Esophagus mucosa (tissue), 1 donor: ENCODE data around the gene TMPRSS9. TPM values are rescaled to one million over a fixed set of nuclear protein-coding genes. Genes with fewer than 3 reads are reported as not detected.
"Not testable (repeated sequence)": the region's sequence is repeated elsewhere in the genome, so short reads cannot be mapped to it uniquely, and the experiment has no call there.

ENCODE experiments used
- ATAC-seq: fragments of 200-7000 bp; cut with Tn5 transposase; one replicate; pipeline ENCODE4 v1.9.1; 2020
- total RNA-seq: library from RNA; stranded (reverse); gene quantifications from one replicate; pipeline ENCODE4 v1.2.4, GENCODE V29; 2023
- donor health status: DM: yes; HTN: yes; CAD: no.

The TMPRSS9 gene
- total RNA-seq, 1 donor from 2014 or later = not detected

GRCh38 chr19:2438178-2438577, 78.1 kb downstream of the TMPRSS9 start:
- no peak for ATAC-seq

GRCh38 chr19:2440515-2440914, 80.5 kb downstream of the TMPRSS9 start:
- ATAC-seq = no peak

GRCh38 chr19:2441096-2441752, 81.2 kb downstream of the TMPRSS9 start:
- ATAC-seq = no peak

- peak; percentile 7 for ATAC-seq
Measured at GRCh38 chr19:2443116-2443784, 83.2 kb downstream of the TMPRSS9 start.

- no peak for ATAC-seq
Measured at GRCh38 chr19:2443785-2444182, 83.7 kb downstream of the TMPRSS9 start.

GRCh38 chr19:2444251-2445002, 84.4 kb downstream of the TMPRSS9 start:
- ATAC-seq = no peak

GRCh38 chr19:2446381-2446780, 86.3 kb downstream of the TMPRSS9 start:
- ATAC-seq = no peak

- ATAC-seq = peak; percentile 19
Measured at GRCh38 chr19:2449019-2449418, 89.0 kb downstream of the TMPRSS9 start.

- no peak for ATAC-seq
Measured at GRCh38 chr19:2451138-2451537, 91.1 kb downstream of the TMPRSS9 start.

- ATAC-seq = no peak
Measured at GRCh38 chr19:2451741-2452140, 91.7 kb downstream of the TMPRSS9 start.

- ATAC-seq = no peak
Measured at GRCh38 chr19:2453431-2454025, 93.5 kb downstream of the TMPRSS9 start.

- ATAC-seq = no peak
Measured at GRCh38 chr19:2454199-2454961, 94.3 kb downstream of the TMPRSS9 start.

- ATAC-seq = no peak
Measured at GRCh38 chr19:2454962-2455850, 95.1 kb downstream of the TMPRSS9 start.

GRCh38 chr19:2455851-2456570, 95.9 kb downstream of the TMPRSS9 start:
- peak; percentile 38 for ATAC-seq

- ATAC-seq = no peak
Measured at GRCh38 chr19:2457394-2458037, 97.5 kb downstream of the TMPRSS9 start.

- no peak for ATAC-seq
Measured at GRCh38 chr19:2458054-2458453, 98.0 kb downstream of the TMPRSS9 start.

GRCh38 chr19:2458776-2459175, 98.7 kb downstream of the TMPRSS9 start:
- ATAC-seq = not testable (repeated sequence)

- no peak for ATAC-seq
Measured at GRCh38 chr19:2460245-2460644, 100.2 kb downstream of the TMPRSS9 start.

- peak; percentile 57 for ATAC-seq
Measured at GRCh38 chr19:2461751-2462634, 101.9 kb downstream of the TMPRSS9 start.
